Measurements from ENCODE around the gene CEPT1.

DNA sequence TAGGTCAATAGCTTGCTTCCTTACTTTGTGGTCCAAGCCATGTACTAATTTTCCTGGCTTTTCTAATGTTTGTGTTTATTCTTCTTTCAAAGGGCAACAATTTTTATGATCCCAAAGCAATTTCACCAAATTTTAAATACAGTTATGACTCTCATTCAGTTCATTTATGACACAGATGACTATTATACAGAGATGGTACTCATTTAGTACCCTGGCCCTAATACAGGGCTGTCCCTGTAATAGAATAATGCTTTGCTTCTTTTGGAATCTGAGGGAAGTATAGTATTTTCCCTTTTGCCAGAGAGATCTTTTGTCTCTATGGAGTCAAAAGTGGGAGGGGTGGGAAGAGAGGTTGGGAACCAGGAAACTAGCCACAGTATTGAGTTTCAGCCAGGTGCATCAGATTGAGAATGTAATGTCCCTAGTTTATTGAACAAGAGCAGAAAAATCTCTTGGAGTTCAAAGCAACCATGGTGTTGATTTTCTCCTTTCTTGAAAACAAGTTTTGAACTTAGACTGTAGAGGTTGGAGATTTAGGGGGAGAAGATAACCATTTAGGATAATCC, 40.0 kb downstream of the CEPT1 start:
- TF ChIP-seq, protein P1, sequence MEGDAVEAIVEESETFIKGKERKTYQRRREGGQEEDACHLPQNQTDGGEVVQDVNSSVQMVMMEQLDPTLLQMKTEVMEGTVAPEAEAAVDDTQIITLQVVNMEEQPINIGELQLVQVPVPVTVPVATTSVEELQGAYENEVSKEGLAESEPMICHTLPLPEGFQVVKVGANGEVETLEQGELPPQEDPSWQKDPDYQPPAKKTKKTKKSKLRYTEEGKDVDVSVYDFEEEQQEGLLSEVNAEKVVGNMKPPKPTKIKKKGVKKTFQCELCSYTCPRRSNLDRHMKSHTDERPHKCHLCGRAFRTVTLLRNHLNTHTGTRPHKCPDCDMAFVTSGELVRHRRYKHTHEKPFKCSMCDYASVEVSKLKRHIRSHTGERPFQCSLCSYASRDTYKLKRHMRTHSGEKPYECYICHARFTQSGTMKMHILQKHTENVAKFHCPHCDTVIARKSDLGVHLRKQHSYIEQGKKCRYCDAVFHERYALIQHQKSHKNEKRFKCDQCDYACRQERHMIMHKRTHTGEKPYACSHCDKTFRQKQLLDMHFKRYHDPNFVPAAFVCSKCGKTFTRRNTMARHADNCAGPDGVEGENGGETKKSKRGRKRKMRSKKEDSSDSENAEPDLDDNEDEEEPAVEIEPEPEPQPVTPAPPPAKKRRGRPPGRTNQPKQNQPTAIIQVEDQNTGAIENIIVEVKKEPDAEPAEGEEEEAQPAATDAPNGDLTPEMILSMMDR (IDR thresholded peaks at IDR 0.05; ENCODE audit: borderline replicate concordance, extremely low read depth, low read length, poor library complexity, severe bottlenecking) = no peak
- TF ChIP-seq EZH2 (IDR thresholded peaks at IDR 0.05; ENCODE audit: borderline replicate concordance, low read depth, low read length, severe bottlenecking) = no peak
